Rectal smooth muscle tissue (tissue), 1 donor: ENCODE results near the gene SLC35B1.
"Not testable (repeated sequence)": the region's sequence is repeated elsewhere in the genome, so short reads cannot be mapped to it uniquely, and the experiment has no call there.

Experiments
- H3K27ac ChIP-seq: one replicate; pipeline ENCODE4 v1.7.0; 2013; ENCODE audit warnings: low read depth, low read length, inconsistent platforms
- H3K27me3 ChIP-seq: one replicate; pipeline ENCODE4 v1.7.0; 2013; ENCODE audit warnings: low read length; ENCODE audit not compliant: control insufficient read depth, insufficient read depth
- H3K36me3 ChIP-seq: one replicate; pipeline ENCODE4 v1.7.0; 2013; ENCODE audit warnings: low read length; ENCODE audit not compliant: control insufficient read depth, insufficient read depth
- H3K4me1 ChIP-seq: one replicate; pipeline ENCODE4 v1.7.0; 2013; ENCODE audit warnings: low read length; ENCODE audit not compliant: control insufficient read depth, insufficient read depth
- H3K4me3 ChIP-seq: one replicate; pipeline ENCODE4 v1.7.0; 2013; ENCODE audit warnings: low read length
- H3K9ac ChIP-seq: one replicate; pipeline ENCODE4 v1.7.0; 2013; ENCODE audit warnings: low read length

SLC35B1 gene

GRCh38 chr17:49691086-49691676 is 16.6 kb downstream of the SLC35B1 start:
- Histone ChIP-seq H3K36me3 (no peaks in the 10 kb centered on the region), H3K27me3 (no peaks in the 10 kb centered on the region), H3K27ac (peak overlapping the region; percentile 92), H3K4me1 (peaks cover 27% of the 10 kb centered on the region), H3K4me3 (peak overlapping the region; percentile 26), H3K9ac (no peak overlapping the region)

DNA sequence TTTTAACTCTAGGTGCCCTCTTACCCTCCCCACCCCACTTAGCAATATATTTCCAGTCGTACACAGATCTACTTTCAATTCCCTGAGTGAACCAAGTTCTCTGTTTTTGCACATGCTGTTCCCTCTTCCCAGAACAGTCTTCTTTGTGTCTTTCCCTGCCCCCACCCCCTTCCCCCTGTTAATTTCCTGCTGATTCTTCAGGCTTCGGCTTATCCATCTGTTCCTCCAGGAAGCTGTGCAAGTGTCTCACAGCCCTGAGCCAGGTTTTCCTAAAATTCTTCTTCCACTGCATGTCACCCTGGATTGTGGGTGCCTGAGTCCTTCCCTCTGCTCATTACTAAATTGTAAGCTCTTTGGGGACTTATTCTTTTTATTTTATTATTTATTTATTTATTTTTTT is 17.5 kb downstream of the SLC35B1 start:
- peak overlapping the region; percentile 83 for H3K27ac ChIP-seq
- H3K4me3 ChIP-seq, result no peak overlapping the region
- no peak overlapping the region for H3K9ac ChIP-seq
- peaks cover 26% of the 10 kb centered on the region for H3K4me1 ChIP-seq
- H3K36me3 ChIP-seq, result no peaks in the 10 kb centered on the region
- no peaks in the 10 kb centered on the region for H3K27me3 ChIP-seq

DNA sequence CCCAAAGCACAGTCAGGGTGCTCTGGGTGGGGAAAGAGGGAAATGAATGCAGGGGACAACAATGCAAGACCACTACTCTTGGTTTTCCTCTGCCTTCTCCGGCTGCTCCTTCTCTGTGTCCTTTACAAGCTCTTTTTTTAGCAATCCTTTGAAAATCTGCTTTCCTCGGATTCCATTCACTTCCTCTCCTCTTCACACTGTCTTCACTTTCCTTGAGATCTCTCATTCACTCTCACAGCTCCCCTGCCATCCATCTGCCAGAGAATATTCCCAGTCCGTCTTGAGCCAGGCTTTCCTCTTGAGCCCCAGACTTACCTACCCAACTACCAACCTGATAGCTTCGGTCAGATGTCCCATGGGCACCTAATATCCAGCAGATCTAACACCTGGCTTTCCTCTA is 18.9 kb downstream of the SLC35B1 start:
- peak overlapping the region; percentile 58 for H3K27ac ChIP-seq
- no peaks in the 10 kb centered on the region for H3K27me3 ChIP-seq
- peak overlapping the region; percentile 7 for H3K4me3 ChIP-seq
- no peak overlapping the region for H3K9ac ChIP-seq
- H3K36me3 ChIP-seq, result no peaks in the 10 kb centered on the region
- H3K4me1 ChIP-seq, result peaks cover 20% of the 10 kb centered on the region

GRCh38 chr17:49687878-49688491 is 19.8 kb downstream of the SLC35B1 start:
- Histone ChIP-seq H3K36me3 (no peaks in the 10 kb centered on the region), H3K9ac (no peak overlapping the region), H3K4me1 (peaks cover 20% of the 10 kb centered on the region), H3K27me3 (no peaks in the 10 kb centered on the region), H3K27ac (peak overlapping the region; percentile 58), H3K4me3 (no peak overlapping the region)

DNA sequence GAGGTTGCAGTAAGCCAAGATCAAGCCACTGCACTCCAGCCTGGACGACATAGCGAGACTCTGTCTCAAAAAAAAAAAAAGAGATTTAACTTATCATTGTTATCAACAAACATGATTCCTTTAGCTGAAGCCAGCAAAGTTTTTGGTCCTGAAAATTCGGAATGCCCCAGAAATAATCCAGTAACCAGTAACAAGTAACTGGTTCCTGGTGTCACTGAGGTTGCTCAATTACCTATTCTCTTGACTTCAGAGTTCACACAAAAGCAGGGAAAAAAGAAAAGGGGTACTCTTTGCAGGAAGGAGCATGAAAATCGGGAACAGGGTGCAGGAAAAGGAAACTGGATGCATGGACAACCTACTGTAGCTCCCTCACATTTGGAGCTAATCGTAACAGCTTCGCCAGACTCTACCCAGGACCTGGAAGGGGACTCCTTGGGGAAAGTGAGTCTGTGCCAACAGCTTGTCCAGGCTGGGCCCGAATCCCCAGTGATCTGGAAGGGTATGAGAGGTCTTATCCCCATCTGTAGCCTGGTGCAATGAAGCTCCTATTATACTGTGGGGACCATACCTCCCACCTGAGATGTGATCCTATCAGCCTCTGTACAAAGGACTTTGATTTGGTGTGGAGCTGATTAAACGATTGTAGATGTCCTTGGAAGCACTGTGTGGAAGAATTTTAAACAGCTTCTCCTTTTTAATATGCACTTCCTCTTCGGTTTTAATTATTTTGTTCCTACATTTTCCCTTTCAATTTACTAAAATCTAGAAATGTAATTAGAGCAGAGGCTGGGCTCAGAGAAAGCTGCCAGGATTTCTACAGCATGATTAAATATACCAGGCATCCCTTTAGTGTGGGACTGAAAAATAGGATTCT is 26.4 kb downstream of the SLC35B1 start:
- Histone ChIP-seq H3K27ac (no peak overlapping the region), H3K36me3 (no peaks in the 10 kb centered on the region), H3K4me3 (no peak overlapping the region), H3K27me3 (no peaks in the 10 kb centered on the region), H3K4me1 (peaks cover 5% of the 10 kb centered on the region), H3K9ac (no peak overlapping the region)

GRCh38 chr17:49680314-49680713 is 27.4 kb downstream of the SLC35B1 start:
- no peak overlapping the region for H3K9ac ChIP-seq
- no peaks in the 10 kb centered on the region for H3K27me3 ChIP-seq
- H3K4me3 ChIP-seq, result no peak overlapping the region
- peaks cover 6% of the 10 kb centered on the region for H3K4me1 ChIP-seq
- no peak overlapping the region for H3K27ac ChIP-seq
- H3K36me3 ChIP-seq, result no peaks in the 10 kb centered on the region

DNA sequence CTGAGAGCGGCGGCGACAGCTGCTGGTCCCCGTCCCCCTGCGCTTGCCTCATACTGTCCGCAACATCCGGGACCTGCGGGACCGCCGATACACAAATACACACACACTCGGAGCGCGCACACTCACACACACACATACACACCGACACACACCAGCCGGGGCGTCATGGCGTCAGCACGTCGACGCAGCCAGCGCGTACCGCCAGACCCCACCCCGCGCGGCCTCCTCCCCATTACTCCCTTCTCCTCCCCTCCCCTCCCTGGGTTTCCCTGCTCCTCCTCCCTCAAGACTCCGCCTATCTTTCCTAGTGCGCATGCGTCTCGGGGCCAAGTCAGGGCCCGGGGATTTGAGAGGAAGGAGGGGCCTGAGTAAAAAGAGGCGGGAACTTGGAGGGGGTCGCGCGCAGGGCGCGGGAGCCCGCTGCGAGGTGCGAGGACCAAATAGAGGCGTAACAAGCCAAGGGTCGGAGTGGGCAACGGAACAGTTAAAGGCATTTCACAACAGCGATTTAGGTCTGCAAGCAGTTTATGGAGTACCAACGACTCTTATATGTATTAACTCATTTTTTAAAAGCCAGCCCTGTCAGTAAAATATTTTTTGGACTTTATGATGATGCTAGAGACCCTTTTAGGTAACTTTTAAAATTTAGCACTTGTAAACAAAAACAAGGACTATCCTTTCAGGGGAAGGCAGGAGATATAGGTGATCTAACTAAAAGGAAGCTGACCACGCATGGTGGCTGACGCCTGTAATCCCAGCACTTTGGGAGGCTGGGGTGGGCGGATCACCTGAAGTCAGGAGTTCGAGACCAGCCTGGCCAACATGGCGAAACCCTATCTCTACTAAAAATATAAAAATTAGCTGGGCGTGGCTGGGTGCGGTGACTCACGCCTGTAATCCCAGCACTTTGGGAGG is 29.6 kb downstream of the SLC35B1 start, which contains the start of gene SPOP:
SPOP (minus strand) TSS at position 165 of the 915 bp plus-strand sequence. CDS start 55,287 bp downstream, outside the sequence.
- Histone ChIP-seq H3K4me3 (peak within 1 kb of the TSS; percentile 75), H3K27ac (peak within 1 kb of the TSS; percentile 99), H3K9ac (peak within 1 kb of the TSS; percentile 68), H3K4me1 (peaks cover 12% of the 10 kb centered on the region), H3K27me3 (no peaks in the 10 kb centered on the region), H3K36me3 (peaks cover 2% of the 10 kb centered on the region)

GRCh38 chr17:49677134-49677932 is 30.4 kb downstream of the SLC35B1 start:
- peak overlapping the region; percentile 68 for H3K9ac ChIP-seq
- H3K36me3 ChIP-seq, result peaks cover 2% of the 10 kb centered on the region
- peaks cover 13% of the 10 kb centered on the region for H3K4me1 ChIP-seq
- H3K4me3 ChIP-seq, result peak overlapping the region; percentile 75
- H3K27ac ChIP-seq, result peak overlapping the region; percentile 99
- no peaks in the 10 kb centered on the region for H3K27me3 ChIP-seq

- Histone ChIP-seq H3K9ac (no peak overlapping the region), H3K4me1 (peaks cover 15% of the 10 kb centered on the region), H3K27me3 (no peaks in the 10 kb centered on the region), H3K4me3 (peak overlapping the region; percentile 75), H3K36me3 (peaks cover 2% of the 10 kb centered on the region), H3K27ac (peak overlapping the region; percentile 99)
Measured at GRCh38 chr17:49676276-49676868, 31.4 kb downstream of the SLC35B1 start.

GRCh38 chr17:49674507-49674906 is 33.3 kb downstream of the SLC35B1 start:
- Histone ChIP-seq H3K4me3 (no peak overlapping the region), H3K36me3 (peaks cover 2% of the 10 kb centered on the region), H3K27ac (peak overlapping the region; percentile 99), H3K9ac (no peak overlapping the region), H3K27me3 (no peaks in the 10 kb centered on the region), H3K4me1 (peaks cover 25% of the 10 kb centered on the region)

- H3K4me1 ChIP-seq, result peaks cover 25% of the 10 kb centered on the region
- H3K4me3 ChIP-seq, H3K9ac ChIP-seq, H3K27me3 ChIP-seq, H3K36me3 ChIP-seq: not testable (repeated sequence)
- H3K27ac ChIP-seq, result peak overlapping the region; percentile 45
Measured at GRCh38 chr17:49673679-49674078, 34.1 kb downstream of the SLC35B1 start.
